ENCODE results near the gene BBLN.

The BBLN gene

DNA sequence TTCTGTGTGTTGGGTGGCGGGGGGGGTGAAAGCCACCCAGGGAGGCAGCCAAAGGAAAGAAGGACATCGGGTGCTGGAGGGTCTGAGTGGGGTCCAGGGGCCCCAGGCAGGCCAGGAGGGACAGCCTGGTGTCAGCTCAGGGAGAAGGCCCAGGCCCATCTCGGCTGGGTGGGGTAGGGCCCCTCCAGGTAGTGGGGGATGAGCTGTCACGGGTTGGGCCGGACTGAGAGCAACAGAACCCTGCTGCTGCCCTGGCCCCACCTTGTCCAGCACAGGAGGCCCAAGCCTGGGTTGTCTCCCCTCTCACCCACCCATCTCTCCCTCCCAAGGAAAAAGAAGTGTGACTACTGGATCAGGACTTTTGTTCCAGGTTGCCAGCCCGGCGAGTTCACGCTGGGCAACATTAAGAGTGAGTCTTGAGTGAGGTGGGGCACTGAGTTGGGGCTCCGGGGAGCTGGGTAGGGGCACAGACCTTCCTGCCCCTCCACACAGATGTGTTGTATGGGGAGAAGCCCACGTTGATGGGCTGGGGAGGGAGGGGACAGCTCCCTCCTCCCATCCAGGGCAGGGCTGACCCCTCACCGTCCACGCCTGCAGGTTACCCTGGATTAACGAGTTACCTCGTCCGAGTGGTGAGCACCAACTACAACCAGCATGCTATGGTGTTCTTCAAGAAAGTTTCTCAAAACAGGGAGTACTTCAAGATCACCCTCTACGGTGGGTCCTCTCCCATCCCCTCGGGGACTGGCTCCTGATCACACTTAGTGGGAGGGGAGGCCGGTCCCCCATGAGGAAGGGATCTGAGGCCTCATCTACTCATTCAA lies 8.5 kb upstream of the BBLN start:
- no peak for DNase-seq (ENCODE audit: low read depth in 1 of 2, low spot score in 1 of 2)
- TF ChIP-seq, protein P1, sequence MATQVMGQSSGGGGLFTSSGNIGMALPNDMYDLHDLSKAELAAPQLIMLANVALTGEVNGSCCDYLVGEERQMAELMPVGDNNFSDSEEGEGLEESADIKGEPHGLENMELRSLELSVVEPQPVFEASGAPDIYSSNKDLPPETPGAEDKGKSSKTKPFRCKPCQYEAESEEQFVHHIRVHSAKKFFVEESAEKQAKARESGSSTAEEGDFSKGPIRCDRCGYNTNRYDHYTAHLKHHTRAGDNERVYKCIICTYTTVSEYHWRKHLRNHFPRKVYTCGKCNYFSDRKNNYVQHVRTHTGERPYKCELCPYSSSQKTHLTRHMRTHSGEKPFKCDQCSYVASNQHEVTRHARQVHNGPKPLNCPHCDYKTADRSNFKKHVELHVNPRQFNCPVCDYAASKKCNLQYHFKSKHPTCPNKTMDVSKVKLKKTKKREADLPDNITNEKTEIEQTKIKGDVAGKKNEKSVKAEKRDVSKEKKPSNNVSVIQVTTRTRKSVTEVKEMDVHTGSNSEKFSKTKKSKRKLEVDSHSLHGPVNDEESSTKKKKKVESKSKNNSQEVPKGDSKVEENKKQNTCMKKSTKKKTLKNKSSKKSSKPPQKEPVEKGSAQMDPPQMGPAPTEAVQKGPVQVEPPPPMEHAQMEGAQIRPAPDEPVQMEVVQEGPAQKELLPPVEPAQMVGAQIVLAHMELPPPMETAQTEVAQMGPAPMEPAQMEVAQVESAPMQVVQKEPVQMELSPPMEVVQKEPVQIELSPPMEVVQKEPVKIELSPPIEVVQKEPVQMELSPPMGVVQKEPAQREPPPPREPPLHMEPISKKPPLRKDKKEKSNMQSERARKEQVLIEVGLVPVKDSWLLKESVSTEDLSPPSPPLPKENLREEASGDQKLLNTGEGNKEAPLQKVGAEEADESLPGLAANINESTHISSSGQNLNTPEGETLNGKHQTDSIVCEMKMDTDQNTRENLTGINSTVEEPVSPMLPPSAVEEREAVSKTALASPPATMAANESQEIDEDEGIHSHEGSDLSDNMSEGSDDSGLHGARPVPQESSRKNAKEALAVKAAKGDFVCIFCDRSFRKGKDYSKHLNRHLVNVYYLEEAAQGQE (IDR thresholded peaks at IDR 0.05; ENCODE audit: insufficient replicate concordance, low read depth): no peak
- TF ChIP-seq POLR2AphosphoS5 (IDR thresholded peaks at IDR 0.05; ENCODE audit: low read depth): no peak
- TF ChIP-seq GABPA (IDR thresholded peaks at IDR 0.05; ENCODE audit: low read depth): no peak
- Histone ChIP-seq H3K4me3 (replicated peaks; ENCODE audit: insufficient read depth, low read length) (no peak overlapping the region), H3K27me3 (ENCODE audit: insufficient read depth, poor library complexity, severe bottlenecking) (no peaks in the 10 kb centered on the region), H3K27ac (replicated peaks) (no peak overlapping the region)

- H3K27me3 ChIP-seq (ENCODE audit: insufficient read depth, poor library complexity, severe bottlenecking): no peaks in the 10 kb centered on the region
- DNase-seq (ENCODE audit: low read depth in 1 of 2, low spot score in 1 of 2): no peak
- no peak overlapping the region for H3K4me3 ChIP-seq (replicated peaks; ENCODE audit: insufficient read depth, low read length)
- TF ChIP-seq GABPA (IDR thresholded peaks at IDR 0.05; ENCODE audit: low read depth): no peak
- no peak for TF ChIP-seq POLR2AphosphoS5 (IDR thresholded peaks at IDR 0.05; ENCODE audit: low read depth)
- no peak for TF ChIP-seq SPI1 (IDR thresholded peaks at IDR 0.05; ENCODE audit: borderline replicate concordance, low read depth)
- TF ChIP-seq, protein P1 (IDR thresholded peaks at IDR 0.05; ENCODE audit: insufficient replicate concordance, low read depth): no peak
- no peak for TF ChIP-seq CTCF (IDR thresholded peaks at IDR 0.05; ENCODE audit: insufficient read depth, low read length)
- H3K27ac ChIP-seq (replicated peaks): no peak overlapping the region
Observed at GRCh38 chr9:128152133-128153059, 7.7 kb upstream of the BBLN start.

DNA sequence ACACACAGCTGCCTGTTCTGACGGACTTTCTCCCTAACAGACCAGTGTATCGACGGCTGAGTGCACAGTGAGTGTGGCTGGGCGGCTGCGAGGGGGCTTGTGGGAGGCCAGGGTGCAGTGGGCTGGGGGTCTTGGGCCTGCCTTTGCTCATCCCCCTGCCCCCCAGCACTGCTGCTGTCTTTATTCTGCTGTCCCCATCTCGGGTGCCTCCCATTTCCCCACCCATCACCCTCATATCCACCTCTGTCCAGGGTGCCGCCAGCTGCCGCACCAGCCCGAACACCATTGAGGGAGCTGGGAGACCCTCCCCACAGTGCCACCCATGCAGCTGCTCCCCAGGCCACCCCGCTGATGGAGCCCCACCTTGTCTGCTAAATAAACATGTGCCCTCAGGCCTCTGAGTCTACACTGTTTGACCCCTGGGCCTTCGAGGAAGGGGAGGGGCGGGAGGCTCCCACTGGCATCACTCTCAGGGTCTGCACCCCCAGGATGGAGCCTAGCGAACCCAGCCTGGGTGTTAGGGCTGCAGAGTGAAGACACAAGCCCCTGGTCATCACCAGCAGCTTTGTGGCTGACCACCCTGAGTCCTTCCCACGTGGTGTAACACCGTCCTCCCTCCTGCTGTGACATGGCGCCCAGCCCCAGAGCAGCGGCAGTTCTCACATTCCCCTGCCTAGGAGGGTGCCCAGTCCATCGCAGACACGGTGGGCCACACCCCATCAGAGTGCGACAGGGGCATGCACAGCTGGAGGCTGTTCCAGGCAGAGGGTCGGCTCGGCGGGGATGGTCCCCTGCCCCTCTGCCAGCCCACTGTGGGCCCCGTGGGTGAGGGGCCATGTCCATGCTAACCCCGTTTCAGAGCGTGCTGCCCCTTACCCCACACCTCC lies 6.8 kb upstream of the BBLN start:
- TF ChIP-seq CTCF (IDR thresholded peaks at IDR 0.05; ENCODE audit: insufficient read depth, low read length) (no peak), POLR2AphosphoS5 (IDR thresholded peaks at IDR 0.05; ENCODE audit: low read depth) (no peak), SPI1 (IDR thresholded peaks at IDR 0.05; ENCODE audit: borderline replicate concordance, low read depth) (no peak), GABPA (IDR thresholded peaks at IDR 0.05; ENCODE audit: low read depth) (no peak)
- TF ChIP-seq, protein P1 (IDR thresholded peaks at IDR 0.05; ENCODE audit: insufficient replicate concordance, low read depth): no peak
- Histone ChIP-seq H3K27ac (replicated peaks) (no peak overlapping the region), H3K27me3 (ENCODE audit: insufficient read depth, poor library complexity, severe bottlenecking) (no peaks in the 10 kb centered on the region), H3K4me3 (replicated peaks; ENCODE audit: insufficient read depth, low read length) (no peak overlapping the region)
- no peak for DNase-seq (ENCODE audit: low read depth in 1 of 2, low spot score in 1 of 2)
